KMS-11 (cell line): ENCODE results near the gene LDB3.

Experiments
- H2AFZ ChIP-seq: fragments of 200-600 bp; sonication (generic); 2 replicates; pipeline ENCODE4 v1.6.1; 2016; ENCODE audit warnings: antibody characterized with exemption, mixed run types, low read depth
- H3K27ac ChIP-seq: fragments of 200-600 bp; sonication (generic); 2 replicates; pipeline ENCODE4 v1.6.1; 2016; ENCODE audit warnings: mild to moderate bottlenecking, mixed run types
- H3K27me3 ChIP-seq: fragments of 200-600 bp; sonication (generic); 2 replicates; pipeline ENCODE4 v1.6.1; 2017; ENCODE audit warnings: mild to moderate bottlenecking, low read depth, mixed run types, moderate library complexity; ENCODE audit not compliant: insufficient read depth
- H3K36me3 ChIP-seq: fragments of 200-600 bp; sonication (generic); 2 replicates; pipeline ENCODE4 v1.6.1; 2017; ENCODE audit warnings: mild to moderate bottlenecking, mixed run types; ENCODE audit not compliant: insufficient read depth
- H3K4me1 ChIP-seq: fragments of 200-600 bp; sonication (generic); 2 replicates; pipeline ENCODE4 v1.6.1; 2016; ENCODE audit warnings: mild to moderate bottlenecking, low read depth, mixed run types; ENCODE audit not compliant: poor library complexity, severe bottlenecking
- H3K4me2 ChIP-seq: fragments of 200-600 bp; sonication (generic); 2 replicates; pipeline ENCODE4 v1.7.0; 2016; ENCODE audit warnings: mild to moderate bottlenecking, mixed run types
- H3K4me3 ChIP-seq: fragments of 200-600 bp; sonication (generic); IDR thresholded peaks from 2 replicates; pipeline ENCODE4 v1.6.1; 2017; ENCODE audit warnings: low read depth, low read length, mixed read lengths; ENCODE audit not compliant: insufficient read depth
- H3K79me2 ChIP-seq: fragments of 200-600 bp; sonication (generic); 2 replicates; pipeline ENCODE4 v1.6.1; 2016; ENCODE audit warnings: low read depth, mixed run types; ENCODE audit not compliant: insufficient read depth
- H3K9ac ChIP-seq: fragments of 200-600 bp; sonication (generic); 2 replicates; pipeline ENCODE4 v1.6.1; 2016; ENCODE audit warnings: mild to moderate bottlenecking, mixed run types
- H4K20me1 ChIP-seq: fragments of 200-600 bp; sonication (generic); 2 replicates; pipeline ENCODE4 v1.6.1; 2016; ENCODE audit warnings: mild to moderate bottlenecking, mixed run types; ENCODE audit not compliant: insufficient read depth
- CTCF ChIP-seq: fragments of 200-600 bp; sonication (generic); conservative IDR thresholded peaks from 2 replicates; pipeline ENCODE4 v1.6.1; 2017; ENCODE audit warnings: low read depth, mild to moderate bottlenecking, antibody characterized with exemption, low read length, moderate library complexity, mixed read lengths

LDB3 gene

DNA sequence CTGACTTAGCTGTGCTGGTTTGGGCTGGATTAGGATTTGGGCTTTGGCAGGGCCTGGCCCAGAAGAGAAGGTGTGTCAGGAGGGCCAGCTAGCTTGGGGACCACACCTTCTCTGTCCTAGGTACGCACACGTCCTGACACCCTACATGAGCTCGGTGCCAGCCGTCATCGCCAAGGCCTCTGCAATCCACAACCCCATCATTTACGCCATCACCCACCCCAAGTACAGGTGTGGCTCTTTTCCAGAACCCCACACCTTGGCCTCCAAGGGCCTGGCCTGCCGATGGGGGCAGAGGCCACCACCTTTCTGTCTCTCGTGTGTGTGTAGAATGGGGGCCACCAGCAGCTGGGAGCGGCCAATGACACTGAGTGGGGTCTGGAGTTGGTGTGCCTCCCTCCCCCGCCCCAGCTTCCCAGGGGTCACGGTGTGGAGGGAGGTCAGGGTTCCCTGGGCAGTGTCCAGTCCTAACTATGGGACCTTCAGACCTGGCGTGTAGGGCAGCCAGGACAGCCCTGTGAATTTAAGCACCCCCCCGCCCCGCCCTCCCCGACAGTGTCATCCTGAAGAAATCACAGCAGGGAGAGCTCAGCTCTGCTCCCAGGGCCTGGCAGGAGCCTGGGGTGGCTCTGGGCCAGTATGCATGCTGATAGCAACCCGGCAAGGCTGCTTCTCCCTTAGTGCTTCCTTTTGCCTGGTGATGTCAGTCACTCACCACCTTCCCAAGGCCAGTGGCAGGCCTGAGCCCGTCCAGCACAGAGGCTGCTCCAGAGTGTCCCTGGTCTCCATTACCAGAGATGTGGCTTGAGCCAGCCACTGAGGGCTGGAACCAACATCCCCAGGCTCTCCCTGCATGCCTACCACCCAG is 6.9 kb upstream of the LDB3 start:
- H3K9ac ChIP-seq: no peak overlapping the region
- H2AFZ ChIP-seq: no peak overlapping the region
- H3K4me3 ChIP-seq: no peak overlapping the region
- no peaks in the 10 kb centered on the region for H3K36me3 ChIP-seq
- H3K27me3 ChIP-seq: no peaks in the 10 kb centered on the region
- no peak overlapping the region for H3K4me2 ChIP-seq
- H4K20me1 ChIP-seq: no peaks in the 10 kb centered on the region
- no peaks in the 10 kb centered on the region for H3K4me1 ChIP-seq
- H3K27ac ChIP-seq: no peak overlapping the region
- no peak for TF ChIP-seq CTCF
- H3K79me2 ChIP-seq: no peaks in the 10 kb centered on the region

DNA sequence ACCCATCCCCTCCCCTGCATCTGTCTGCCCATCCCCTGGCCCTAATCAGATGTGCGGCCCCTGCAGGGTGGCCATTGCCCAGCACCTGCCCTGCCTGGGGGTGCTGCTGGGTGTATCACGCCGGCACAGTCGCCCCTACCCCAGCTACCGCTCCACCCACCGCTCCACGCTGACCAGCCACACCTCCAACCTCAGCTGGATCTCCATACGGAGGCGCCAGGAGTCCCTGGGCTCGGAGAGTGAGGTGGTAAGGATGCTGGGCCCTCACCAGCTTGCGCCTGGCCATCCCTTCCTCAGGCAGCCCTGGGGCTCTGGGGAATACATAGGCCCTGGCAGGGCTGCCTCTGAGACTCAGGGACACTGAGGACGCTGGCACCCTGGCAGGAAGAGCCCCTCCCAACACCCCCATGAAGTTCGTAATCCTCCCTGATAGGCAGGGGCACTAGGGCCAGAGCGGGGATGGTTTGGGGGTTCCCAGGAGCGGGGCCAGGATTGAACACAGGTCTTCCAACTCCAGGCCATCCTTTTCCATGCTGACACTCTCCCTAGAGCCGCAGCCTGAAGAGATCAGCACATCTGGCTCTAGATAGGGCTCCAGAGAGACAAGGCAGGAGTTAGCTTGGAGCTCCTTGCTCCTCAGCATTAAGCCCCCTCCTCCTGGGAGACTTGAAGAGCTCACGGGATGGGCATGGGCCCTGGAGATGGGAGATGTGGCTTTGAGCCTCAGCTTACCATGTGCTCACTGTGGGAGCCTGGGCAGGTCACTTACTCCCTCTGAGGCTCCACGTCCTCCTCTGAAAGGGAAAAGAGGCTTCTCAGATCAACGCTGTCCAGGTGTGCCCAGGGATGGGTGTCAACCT is 5.9 kb upstream of the LDB3 start:
- Histone ChIP-seq H3K4me2 (no peak overlapping the region), H3K79me2 (no peaks in the 10 kb centered on the region), H2AFZ (no peak overlapping the region), H3K9ac (no peak overlapping the region), H3K27me3 (no peaks in the 10 kb centered on the region), H3K4me3 (no peak overlapping the region), H3K4me1 (no peaks in the 10 kb centered on the region), H3K36me3 (no peaks in the 10 kb centered on the region), H4K20me1 (no peaks in the 10 kb centered on the region), H3K27ac (no peak overlapping the region)
- no peak for TF ChIP-seq CTCF

DNA sequence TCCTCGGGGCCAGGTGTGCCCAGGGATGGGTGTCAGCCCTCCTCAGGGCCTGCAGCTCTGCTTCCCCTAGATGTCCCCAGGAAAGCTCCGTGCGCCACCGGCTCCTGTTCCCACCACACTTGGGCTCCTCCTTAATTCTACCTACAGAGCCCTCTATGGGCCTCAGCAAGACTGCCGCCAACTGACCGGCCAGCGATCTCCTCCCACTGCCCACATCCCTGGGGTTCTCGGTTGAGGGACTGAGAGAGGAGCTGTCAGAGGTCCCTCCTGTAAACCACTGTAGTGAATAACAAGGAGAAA is 5.3 kb upstream of the LDB3 start:
- no peaks in the 10 kb centered on the region for H3K79me2 ChIP-seq
- no peak overlapping the region for H3K9ac ChIP-seq
- no peaks in the 10 kb centered on the region for H3K36me3 ChIP-seq
- H3K27ac ChIP-seq: no peak overlapping the region
- no peaks in the 10 kb centered on the region for H3K27me3 ChIP-seq
- no peak overlapping the region for H2AFZ ChIP-seq
- no peak overlapping the region for H3K4me3 ChIP-seq
- H3K4me2 ChIP-seq: no peak overlapping the region
- no peak for TF ChIP-seq CTCF
- no peaks in the 10 kb centered on the region for H4K20me1 ChIP-seq
- no peaks in the 10 kb centered on the region for H3K4me1 ChIP-seq

DNA sequence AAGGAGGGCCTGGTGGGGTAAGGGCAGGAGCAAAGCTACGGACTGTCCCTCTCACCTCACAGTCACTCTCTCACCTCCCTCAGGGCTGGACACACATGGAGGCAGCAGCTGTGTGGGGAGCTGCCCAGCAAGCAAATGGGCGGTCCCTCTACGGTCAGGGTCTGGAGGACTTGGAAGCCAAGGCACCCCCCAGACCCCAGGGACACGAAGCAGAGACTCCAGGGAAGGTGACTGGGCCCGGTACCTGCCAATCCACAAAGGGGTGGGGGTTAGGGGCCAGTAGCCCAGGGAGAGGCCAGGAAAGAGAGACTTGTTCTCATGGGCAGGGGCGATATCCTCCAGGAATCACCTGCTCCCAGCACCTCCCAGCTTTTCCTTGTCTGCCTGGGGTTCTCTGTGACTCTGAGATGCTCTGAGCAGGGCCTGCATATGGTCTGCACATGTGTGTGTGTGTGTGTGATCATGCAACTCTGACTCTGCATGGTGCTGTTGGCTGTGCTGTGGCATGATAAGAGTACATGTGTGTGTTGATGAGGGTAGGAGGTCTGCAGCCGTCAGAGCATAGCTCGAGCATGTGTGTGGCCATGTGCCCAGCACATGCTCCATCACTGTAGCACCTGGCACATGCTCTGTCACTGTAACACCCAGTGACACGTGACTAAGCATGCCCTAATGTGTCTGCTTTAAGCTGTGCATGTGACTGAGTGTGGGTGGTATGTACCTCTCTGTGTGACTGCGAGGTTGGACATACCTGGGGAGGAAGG is 4.6 kb upstream of the LDB3 start:
- no peaks in the 10 kb centered on the region for H3K27me3 ChIP-seq
- no peak for TF ChIP-seq CTCF

More for the DNA sequence above, 4.6 kb upstream of the LDB3 start:
- no peaks in the 10 kb centered on the region for H3K36me3 ChIP-seq
- H3K9ac ChIP-seq: no peak overlapping the region
- H3K27ac ChIP-seq: no peak overlapping the region
- no peak overlapping the region for H3K4me2 ChIP-seq
- no peak overlapping the region for H2AFZ ChIP-seq
- H3K4me1 ChIP-seq: no peaks in the 10 kb centered on the region
- no peaks in the 10 kb centered on the region for H4K20me1 ChIP-seq
- H3K4me3 ChIP-seq: no peak overlapping the region
- H3K79me2 ChIP-seq: no peaks in the 10 kb centered on the region
